IMR-90 (cell line): ENCODE results near the gene TMEM161A.

Source experiments
- BHLHE40 ChIP-seq: fragments of 150-350 bp; IDR thresholded peaks from 2 replicates; pipeline ENCODE4 v1.6.1; 2016; ENCODE audit warnings: mild to moderate bottlenecking, low read depth, low read length
- CEBPB ChIP-seq: IDR thresholded peaks from 2 replicates; pipeline ENCODE4 v1.6.1; 2012; ENCODE audit warnings: low read depth, low read length, improper control_type of control experiment
- CTCF ChIP-seq: conservative IDR thresholded peaks from 2 replicates; pipeline ENCODE4 v1.5.1; 2012; ENCODE audit warnings: mild to moderate bottlenecking, low read depth, low read length, improper control_type of control experiment
- MAZ ChIP-seq: IDR thresholded peaks from 2 replicates; pipeline ENCODE4 v1.6.1; 2012; ENCODE audit warnings: low read depth, mild to moderate bottlenecking, low read length, improper control_type of control experiment, moderate library complexity, borderline replicate concordance
- POLR2A ChIP-seq: IDR thresholded peaks from 2 replicates; pipeline ENCODE4 v1.6.1; 2012; ENCODE audit warnings: mild to moderate bottlenecking, low read depth, low read length
- RAD21 ChIP-seq: IDR thresholded peaks from 2 replicates; pipeline ENCODE4 v1.6.1; 2012; ENCODE audit warnings: low read length, improper control_type of control experiment
- RFX5 ChIP-seq: IDR thresholded peaks from 2 replicates; pipeline ENCODE4 v1.8.0; 2012; ENCODE audit warnings: low read depth, mild to moderate bottlenecking, low read length, moderate library complexity
- SMC3 ChIP-seq: fragments of 150-350 bp; IDR thresholded peaks from 2 replicates; pipeline ENCODE4 v1.6.1; 2016; ENCODE audit warnings: low read depth, mild to moderate bottlenecking, antibody characterized with exemption, low read length, moderate library complexity

GRCh38 chr19:19098084-19098702 lies 40.1 kb downstream of the TMEM161A start:
- no peak for TF ChIP-seq CTCF
- no peak for TF ChIP-seq SMC3
- no peak for TF ChIP-seq POLR2A
- TF ChIP-seq RAD21 = no peak
- no peak for TF ChIP-seq CEBPB
- TF ChIP-seq RFX5 = no peak
- TF ChIP-seq MAZ = no peak
- TF ChIP-seq BHLHE40 = no peak
